H1 (cell line): ENCODE data around the gene POLA1. TPM values are rescaled to one million over a fixed set of nuclear protein-coding genes. Genes with fewer than 3 reads are reported as not detected.

Experiments used
- BCL11A ChIP-seq, 2 experiments: IDR thresholded peaks; one replicate each; pipeline ENCODE4 v1.6.1; 2011; ENCODE audit warnings: low read depth in 2 of 2, low read length in 2 of 2, mild to moderate bottlenecking in 2 of 2
- CBX5 ChIP-seq: fragments of 300-800, 300-1000 bp; sonication (generic); IDR thresholded peaks from 2 replicates; pipeline ENCODE4 v1.7.1; 2016; ENCODE audit warnings: antibody characterized with exemption, low read length, low read depth
- POLR2AphosphoS5 ChIP-seq: IDR thresholded peaks from 2 replicates; pipeline ENCODE4 v1.6.1; 2011; ENCODE audit warnings: low read depth, low read length
- RBBP5 ChIP-seq: IDR thresholded peaks from 2 replicates; pipeline ENCODE4 v1.7.1; 2012; ENCODE audit warnings: low read depth, mild to moderate bottlenecking, inconsistent platforms, low read length, moderate library complexity, borderline replicate concordance
- SRF ChIP-seq: IDR thresholded peaks from 2 replicates; pipeline ENCODE4 v1.6.1; 2011; ENCODE audit warnings: mild to moderate bottlenecking, low read depth, low read length, moderate library complexity
- TAF1 ChIP-seq: IDR thresholded peaks from 2 replicates; pipeline ENCODE4 v1.6.1; 2011; ENCODE audit warnings: mild to moderate bottlenecking, low read depth, low read length
- polyA plus RNA-seq, 7 experiments: library from polyadenylated mRNA; depleted of rRNA in 3 of 7; stranded (reverse) in 5 of 7; unstranded in 2 of 7; fragments of >200 nt in 5 of 7; fragments of 200-250 nt in 2 of 7; gene quantifications; 1 replicate in 5 of 7; 2 replicates in 1 of 7; 4 replicates in 1 of 7; pipeline versions ENCODE4 v1.2.1 to v1.2.3, GENCODE V29; 2011 to 2013; ENCODE audit warnings: missing spikeins in 2 of 7, mixed read lengths in 2 of 7
- total RNA-seq: library from RNA; stranded (reverse); fragmentation: NEBNext Ultra II Directional; extraction: Animal tissue kit (Norgen Biotek cat#: 25700); gene quantifications from 2 replicates; pipeline ENCODE4 v1.2.1, GENCODE V29; 2021
- TF ChIP-seq, protein P1 (sequence below), 3 experiments: IDR thresholded peaks; 1 replicate in 2 of 3; 2 replicates in 1 of 3; pipeline versions ENCODE4 v1.5.1 to v1.6.1; 2011; ENCODE audit warnings: low read length in 3 of 3, mild to moderate bottlenecking in 3 of 3, inconsistent platforms in 2 of 3, low read depth in 1 of 3, moderate library complexity in 1 of 3; ENCODE audit not compliant: insufficient read depth in 1 of 3; ENCODE audit errors: control extremely low read depth in 1 of 3

The POLA1 gene
- total and polyA plus RNA-seq, 2 of the 8 experiments (the other 6 are each of a cell fraction or from before 2014, with no cell fraction given): 5.6 to 34.9 TPM

DNA sequence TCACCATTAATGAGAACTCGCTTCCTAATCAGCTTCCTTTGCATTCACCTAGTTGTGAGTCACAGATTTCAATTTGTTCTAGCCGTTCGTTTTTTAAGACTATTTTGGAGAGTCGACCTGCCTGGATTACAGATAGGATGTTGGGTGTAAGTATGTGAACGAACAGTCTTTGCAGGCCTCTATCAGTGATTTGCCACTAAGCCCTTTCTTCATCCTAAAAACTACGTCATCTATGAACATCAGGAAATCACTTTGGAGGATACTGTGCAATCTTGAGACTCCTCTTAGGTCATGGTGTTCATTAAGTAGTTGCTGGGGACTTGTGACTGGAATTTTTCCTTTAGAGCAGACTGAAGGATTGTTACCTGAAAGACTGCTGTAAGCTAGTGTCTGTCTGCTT is 1.1 kb downstream of the POLA1 start (continued):
- TF ChIP-seq, protein P1, sequence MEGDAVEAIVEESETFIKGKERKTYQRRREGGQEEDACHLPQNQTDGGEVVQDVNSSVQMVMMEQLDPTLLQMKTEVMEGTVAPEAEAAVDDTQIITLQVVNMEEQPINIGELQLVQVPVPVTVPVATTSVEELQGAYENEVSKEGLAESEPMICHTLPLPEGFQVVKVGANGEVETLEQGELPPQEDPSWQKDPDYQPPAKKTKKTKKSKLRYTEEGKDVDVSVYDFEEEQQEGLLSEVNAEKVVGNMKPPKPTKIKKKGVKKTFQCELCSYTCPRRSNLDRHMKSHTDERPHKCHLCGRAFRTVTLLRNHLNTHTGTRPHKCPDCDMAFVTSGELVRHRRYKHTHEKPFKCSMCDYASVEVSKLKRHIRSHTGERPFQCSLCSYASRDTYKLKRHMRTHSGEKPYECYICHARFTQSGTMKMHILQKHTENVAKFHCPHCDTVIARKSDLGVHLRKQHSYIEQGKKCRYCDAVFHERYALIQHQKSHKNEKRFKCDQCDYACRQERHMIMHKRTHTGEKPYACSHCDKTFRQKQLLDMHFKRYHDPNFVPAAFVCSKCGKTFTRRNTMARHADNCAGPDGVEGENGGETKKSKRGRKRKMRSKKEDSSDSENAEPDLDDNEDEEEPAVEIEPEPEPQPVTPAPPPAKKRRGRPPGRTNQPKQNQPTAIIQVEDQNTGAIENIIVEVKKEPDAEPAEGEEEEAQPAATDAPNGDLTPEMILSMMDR (IDR thresholded peaks at IDR 0.05; ENCODE audit: control extremely low read depth in 1 of 3, insufficient read depth in 1 of 3, low read depth in 1 of 3, low read length in 3 of 3): no peak
- TF ChIP-seq CBX5 (no peak), RBBP5 (no peak), BCL11A (IDR thresholded peaks at IDR 0.05; ENCODE audit: low read depth in 2 of 2, low read length in 2 of 2) (no peak), SRF (no peak), TAF1 (no peak), POLR2AphosphoS5 (no peak)
